OCI-M2 (cell line): Measurements from ENCODE around the gene SLC23A3.

ENCODE experiments used
- DNase-seq: peaks from one replicate; lab custom pipeline; 2025; ENCODE audit not compliant: unreplicated experiment; lab: John Stamatoyannopoulos, UW

Gene SLC23A3

GRCh38 chr2:219116776-219117646, 52.8 kb downstream of the SLC23A3 start:
- no peak for DNase-seq

DNA sequence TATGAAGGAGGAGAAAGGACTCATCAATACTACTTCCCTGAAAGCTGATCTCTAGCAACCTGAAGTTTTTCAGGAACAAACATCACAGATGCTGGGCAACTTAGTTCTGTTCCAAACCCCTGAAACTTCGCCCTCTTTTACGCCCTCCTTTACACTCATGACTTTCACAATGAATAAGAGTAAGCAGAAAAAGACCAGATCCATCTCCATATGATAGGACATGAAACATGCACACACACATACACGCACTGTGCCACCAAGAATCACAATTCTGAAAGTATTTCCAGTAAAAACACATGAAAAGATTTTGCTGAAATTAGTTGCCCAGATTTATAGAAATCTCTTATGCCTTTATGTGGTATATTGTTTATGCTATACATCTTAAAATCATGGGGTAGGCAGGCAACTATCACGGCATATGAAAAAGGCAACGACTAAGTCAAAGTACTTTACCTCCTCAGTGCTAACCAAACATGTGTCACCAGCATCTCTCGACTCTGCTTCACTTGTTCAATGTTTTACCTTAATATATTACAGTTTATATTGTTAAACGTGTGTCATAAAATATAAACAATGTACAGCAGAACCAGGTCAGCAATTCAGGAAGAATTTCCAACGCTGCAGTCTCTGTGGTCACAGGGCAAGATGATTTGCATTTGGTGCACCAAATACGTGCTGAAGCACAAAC, 57.0 kb downstream of the SLC23A3 start:
- DNase-seq, result no peak

DNA sequence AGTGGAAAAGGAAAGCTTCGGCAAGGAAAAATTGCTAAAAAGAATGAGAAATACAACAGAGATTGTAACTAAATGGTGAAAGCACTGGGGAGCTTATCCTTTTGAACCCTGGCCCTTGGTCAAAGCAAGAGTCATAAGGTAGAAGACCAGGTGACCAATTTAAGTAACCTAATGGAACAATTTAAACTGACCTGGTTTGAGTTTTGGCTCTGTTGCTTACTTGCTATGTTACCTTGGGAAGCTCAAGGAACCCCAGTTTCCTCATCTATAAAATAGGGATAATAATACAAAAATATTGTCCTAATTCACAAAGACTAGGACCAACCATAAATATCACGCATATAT, 57.8 kb downstream of the SLC23A3 start:
- DNase-seq, result no peak
